Nephron (organoid): ENCODE results near the gene FAM177A1.

Experiments used
- H3K27ac Mint-ChIP-seq, 3 experiments: 2 replicates each; pipeline ENCODE4 v1.8.0; 2020; ENCODE audit warnings: mixed read lengths in 3 of 3, mild to moderate bottlenecking in 2 of 3, moderate library complexity in 1 of 3
- H3K27me3 Mint-ChIP-seq: 2 replicates; pipeline ENCODE4 v1.8.0; 2021; ENCODE audit warnings: low read depth, mild to moderate bottlenecking, moderate library complexity, mixed read lengths
- H3K36me3 Mint-ChIP-seq: 2 replicates; pipeline ENCODE4 v1.8.0; 2020; ENCODE audit warnings: low read depth, mixed read lengths
- H3K4me1 Mint-ChIP-seq: 2 replicates; pipeline ENCODE4 v1.8.0; 2020; ENCODE audit warnings: mixed read lengths
- H3K4me3 Mint-ChIP-seq, 3 experiments: 2 replicates each; pipeline ENCODE4 v1.8.0; 2020; ENCODE audit warnings: mild to moderate bottlenecking in 3 of 3, mixed read lengths in 3 of 3, moderate library complexity in 2 of 3
- H3K9me3 Mint-ChIP-seq: 2 replicates; pipeline ENCODE4 v1.8.0; 2020; ENCODE audit warnings: mixed read lengths
- TF ChIP-seq, protein P1 (sequence below), 3 experiments: fragments of 200-600 bp; sonication (generic); IDR thresholded peaks; one replicate each; pipeline ENCODE4 v1.5.0; 2021; ENCODE audit warnings: antibody characterized with exemption in 3 of 3; ENCODE audit not compliant: unreplicated experiment in 3 of 3

Gene FAM177A1

GRCh38 chr14:35107866-35108265 lies 61.8 kb downstream of the FAM177A1 start:
- Mint-ChIP-seq H3K27ac (no peak overlapping the region), H3K4me3 (no peak overlapping the region), H3K27me3 (no peaks in the 10 kb centered on the region), H3K9me3 (no peaks in the 10 kb centered on the region), H3K36me3 (peaks cover 58% of the 10 kb centered on the region), H3K4me1 (no peaks in the 10 kb centered on the region)
- TF ChIP-seq, protein P1, sequence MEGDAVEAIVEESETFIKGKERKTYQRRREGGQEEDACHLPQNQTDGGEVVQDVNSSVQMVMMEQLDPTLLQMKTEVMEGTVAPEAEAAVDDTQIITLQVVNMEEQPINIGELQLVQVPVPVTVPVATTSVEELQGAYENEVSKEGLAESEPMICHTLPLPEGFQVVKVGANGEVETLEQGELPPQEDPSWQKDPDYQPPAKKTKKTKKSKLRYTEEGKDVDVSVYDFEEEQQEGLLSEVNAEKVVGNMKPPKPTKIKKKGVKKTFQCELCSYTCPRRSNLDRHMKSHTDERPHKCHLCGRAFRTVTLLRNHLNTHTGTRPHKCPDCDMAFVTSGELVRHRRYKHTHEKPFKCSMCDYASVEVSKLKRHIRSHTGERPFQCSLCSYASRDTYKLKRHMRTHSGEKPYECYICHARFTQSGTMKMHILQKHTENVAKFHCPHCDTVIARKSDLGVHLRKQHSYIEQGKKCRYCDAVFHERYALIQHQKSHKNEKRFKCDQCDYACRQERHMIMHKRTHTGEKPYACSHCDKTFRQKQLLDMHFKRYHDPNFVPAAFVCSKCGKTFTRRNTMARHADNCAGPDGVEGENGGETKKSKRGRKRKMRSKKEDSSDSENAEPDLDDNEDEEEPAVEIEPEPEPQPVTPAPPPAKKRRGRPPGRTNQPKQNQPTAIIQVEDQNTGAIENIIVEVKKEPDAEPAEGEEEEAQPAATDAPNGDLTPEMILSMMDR (IDR thresholded peaks at IDR 0.05; ENCODE audit: unreplicated experiment in 3 of 3) = no peak

GRCh38 chr14:35112641-35113040 lies 66.6 kb downstream of the FAM177A1 start:
- TF ChIP-seq, protein P1 (IDR thresholded peaks at IDR 0.05; ENCODE audit: unreplicated experiment in 3 of 3) = no peak
- Mint-ChIP-seq H3K27ac (no peak overlapping the region), H3K9me3 (no peaks in the 10 kb centered on the region), H3K27me3 (no peaks in the 10 kb centered on the region), H3K4me3 (no peak overlapping the region), H3K4me1 (no peaks in the 10 kb centered on the region), H3K36me3 (peaks cover 68% of the 10 kb centered on the region)

DNA sequence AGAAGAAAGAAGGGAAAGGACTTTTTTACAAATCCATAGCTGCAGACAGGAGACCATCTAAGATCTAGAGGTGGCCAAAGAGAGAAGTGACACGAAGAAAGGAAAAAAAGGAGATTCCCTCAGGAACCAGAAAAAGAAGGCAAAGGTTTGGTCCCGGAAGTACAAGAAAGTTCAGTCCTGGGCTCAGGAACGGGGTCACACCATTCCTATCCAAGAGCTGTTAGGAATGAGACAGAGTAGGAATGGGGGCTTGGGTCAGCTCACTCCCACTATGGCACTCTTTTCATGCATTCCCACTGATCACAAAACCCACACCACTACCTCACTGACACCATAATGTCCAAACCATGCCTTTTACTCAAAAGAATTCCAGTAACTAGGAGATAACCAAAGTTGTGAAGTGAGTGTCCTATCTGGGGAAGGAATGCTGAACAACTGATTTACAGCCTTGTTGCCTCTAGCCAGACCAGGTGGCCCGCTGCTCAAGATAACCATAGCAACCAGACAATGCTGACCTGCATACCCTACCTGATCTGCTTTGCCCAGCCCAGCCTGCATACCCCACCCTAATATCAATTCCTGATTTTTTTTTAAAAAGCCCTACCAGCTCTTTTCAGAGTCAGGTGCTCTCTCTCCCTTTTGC lies 67.4 kb downstream of the FAM177A1 start:
- no peak overlapping the region for H3K4me3 Mint-ChIP-seq
- peaks cover 5% of the 10 kb centered on the region for H3K4me1 Mint-ChIP-seq
- TF ChIP-seq, protein P1 (IDR thresholded peaks at IDR 0.05; ENCODE audit: unreplicated experiment in 3 of 3) = no peak
- peaks cover 74% of the 10 kb centered on the region for H3K36me3 Mint-ChIP-seq
- H3K27ac Mint-ChIP-seq = no peak overlapping the region
- no peaks in the 10 kb centered on the region for H3K27me3 Mint-ChIP-seq
- no peaks in the 10 kb centered on the region for H3K9me3 Mint-ChIP-seq

DNA sequence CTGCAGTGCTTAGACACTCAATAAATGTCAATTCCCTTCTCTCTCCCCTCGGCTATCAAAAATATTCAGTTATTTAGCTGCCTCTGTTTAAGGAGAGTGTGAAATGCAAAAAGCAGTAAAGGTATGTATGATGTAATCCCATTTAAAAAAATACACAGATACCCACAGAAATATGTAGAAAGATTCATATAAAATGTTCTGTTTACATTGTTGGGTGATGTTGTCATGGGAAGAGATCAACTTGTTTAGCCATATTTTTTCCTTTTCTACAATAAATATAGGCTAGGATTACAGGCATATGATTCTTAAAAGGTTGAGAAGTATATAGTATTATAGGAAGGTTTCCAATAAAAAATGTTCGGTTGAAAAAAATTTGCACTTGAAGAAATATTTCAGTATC lies 68.0 kb downstream of the FAM177A1 start:
- Mint-ChIP-seq H3K27ac (no peak overlapping the region), H3K27me3 (no peaks in the 10 kb centered on the region), H3K9me3 (no peaks in the 10 kb centered on the region), H3K4me1 (peaks cover 5% of the 10 kb centered on the region), H3K36me3 (peaks cover 79% of the 10 kb centered on the region), H3K4me3 (no peak overlapping the region)
- TF ChIP-seq, protein P1 (IDR thresholded peaks at IDR 0.05; ENCODE audit: unreplicated experiment in 3 of 3) = no peak

DNA sequence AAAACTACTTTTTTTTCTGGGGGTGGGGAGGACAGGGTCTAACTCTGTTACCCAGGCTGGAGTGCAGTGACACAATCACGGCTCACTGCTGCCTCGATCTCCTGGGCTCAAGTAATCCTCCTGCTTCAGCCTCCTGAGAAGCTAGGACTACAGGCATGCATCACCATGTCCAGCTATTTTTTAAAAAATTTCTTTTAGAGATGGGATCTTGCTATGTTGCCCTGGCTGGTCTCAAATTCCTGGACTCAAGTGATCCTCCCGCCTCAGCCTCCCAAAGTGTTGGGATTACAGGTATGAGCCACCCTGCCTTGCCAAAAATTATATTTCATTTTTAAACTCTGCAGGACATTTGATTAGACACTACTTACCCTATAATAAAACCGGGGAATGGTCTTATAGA lies 70.2 kb downstream of the FAM177A1 start:
- H3K36me3 Mint-ChIP-seq = peaks cover 68% of the 10 kb centered on the region
- no peak overlapping the region for H3K27ac Mint-ChIP-seq
- peaks cover 14% of the 10 kb centered on the region for H3K4me1 Mint-ChIP-seq
- no peaks in the 10 kb centered on the region for H3K27me3 Mint-ChIP-seq
- H3K9me3 Mint-ChIP-seq = no peaks in the 10 kb centered on the region
- H3K4me3 Mint-ChIP-seq = no peak overlapping the region
- TF ChIP-seq, protein P1 (IDR thresholded peaks at IDR 0.05; ENCODE audit: unreplicated experiment in 3 of 3) = no peak

DNA sequence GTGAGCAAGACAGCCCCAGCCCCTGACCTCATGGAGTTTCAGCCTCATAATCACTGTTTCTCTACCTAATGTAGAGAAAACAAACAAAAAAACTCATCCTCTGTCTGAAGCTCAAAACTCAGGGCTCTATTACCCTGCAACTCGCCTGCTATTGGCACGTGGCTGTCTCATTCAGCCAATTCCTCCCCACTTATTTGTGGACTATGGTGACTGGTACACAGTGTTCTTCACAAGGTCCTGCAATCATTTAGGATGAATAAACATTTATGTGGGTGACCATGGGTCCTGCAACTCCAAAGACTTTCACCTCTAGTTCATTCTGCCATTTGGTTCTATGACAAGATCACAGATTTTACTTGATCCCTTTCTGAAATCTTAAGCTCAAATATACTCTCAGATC lies 71.0 kb downstream of the FAM177A1 start:
- H3K27me3 Mint-ChIP-seq = no peaks in the 10 kb centered on the region

More for the DNA sequence above, 71.0 kb downstream of the FAM177A1 start:
- Mint-ChIP-seq H3K36me3 (peaks cover 60% of the 10 kb centered on the region), H3K27ac (peak overlapping the region in 1 of 3 experiments; percentile 52), H3K4me3 (peak overlapping the region in 1 of 3 experiments; percentile 22), H3K4me1 (peaks cover 14% of the 10 kb centered on the region), H3K9me3 (no peaks in the 10 kb centered on the region)
- TF ChIP-seq, protein P1 (IDR thresholded peaks at IDR 0.05; ENCODE audit: unreplicated experiment in 3 of 3) = no peak
